Measurements from ENCODE around the gene STX4. TPM values are rescaled to one million over a fixed set of nuclear protein-coding genes. Genes with fewer than 3 reads are reported as not detected.

STX4 gene, protein sequence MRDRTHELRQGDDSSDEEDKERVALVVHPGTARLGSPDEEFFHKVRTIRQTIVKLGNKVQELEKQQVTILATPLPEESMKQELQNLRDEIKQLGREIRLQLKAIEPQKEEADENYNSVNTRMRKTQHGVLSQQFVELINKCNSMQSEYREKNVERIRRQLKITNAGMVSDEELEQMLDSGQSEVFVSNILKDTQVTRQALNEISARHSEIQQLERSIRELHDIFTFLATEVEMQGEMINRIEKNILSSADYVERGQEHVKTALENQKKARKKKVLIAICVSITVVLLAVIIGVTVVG
- polyA plus RNA-seq (2012; ENCODE audit: insufficient read depth, insufficient read length, low read depth) = 44.9 TPM

DNA sequence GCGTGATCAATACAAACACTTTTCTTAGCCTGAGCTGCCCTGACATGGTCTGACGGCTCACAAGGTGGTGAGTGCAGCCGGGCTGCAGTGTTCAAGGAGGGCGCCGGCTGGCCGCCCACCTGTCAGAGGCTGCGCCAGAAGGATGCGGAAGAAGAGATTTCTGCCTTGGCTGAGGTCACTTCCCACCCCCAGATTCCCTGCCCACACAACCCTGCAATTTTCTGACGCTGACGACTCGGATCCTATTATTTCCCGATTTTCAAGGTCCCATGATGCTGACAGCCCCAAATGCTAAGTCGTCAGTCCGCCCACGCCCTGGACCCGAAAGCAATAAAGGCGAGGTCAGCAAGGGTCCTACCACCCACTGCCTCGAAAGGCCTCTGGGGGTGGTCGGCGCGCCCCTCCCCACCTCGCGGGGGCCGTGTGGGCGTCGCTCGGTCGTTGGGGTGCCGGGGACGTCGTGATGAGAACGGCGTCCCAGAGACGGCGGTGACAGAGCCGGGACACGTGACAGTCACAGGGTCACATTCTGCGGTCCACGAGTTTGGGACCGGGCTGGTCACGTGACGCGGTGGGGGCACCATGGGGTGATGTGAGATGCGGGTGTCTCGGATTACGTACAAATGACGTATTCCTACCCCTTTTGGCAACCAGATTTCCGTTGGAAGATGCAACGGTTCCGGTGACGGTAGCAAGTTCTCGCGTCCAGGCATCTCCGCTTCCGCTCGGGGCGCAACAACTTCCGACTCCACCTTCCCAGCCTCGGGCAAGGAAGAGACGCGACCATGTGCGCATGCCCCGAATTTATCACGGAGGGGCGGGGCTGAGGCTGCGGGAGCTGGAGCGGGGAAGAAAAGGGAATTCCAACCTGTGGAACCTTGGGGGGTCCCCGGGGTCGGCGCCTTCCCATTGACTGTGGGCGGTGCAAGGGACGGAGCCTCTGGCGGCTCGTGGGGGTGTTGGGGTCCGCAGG lies at the start of gene STX4:
Gene STX4 (plus strand): TSS at position 823 of the 973 bp plus-strand sequence. CDS start 248 bp downstream, outside the sequence.
- TF ChIP-seq, protein P1, sequence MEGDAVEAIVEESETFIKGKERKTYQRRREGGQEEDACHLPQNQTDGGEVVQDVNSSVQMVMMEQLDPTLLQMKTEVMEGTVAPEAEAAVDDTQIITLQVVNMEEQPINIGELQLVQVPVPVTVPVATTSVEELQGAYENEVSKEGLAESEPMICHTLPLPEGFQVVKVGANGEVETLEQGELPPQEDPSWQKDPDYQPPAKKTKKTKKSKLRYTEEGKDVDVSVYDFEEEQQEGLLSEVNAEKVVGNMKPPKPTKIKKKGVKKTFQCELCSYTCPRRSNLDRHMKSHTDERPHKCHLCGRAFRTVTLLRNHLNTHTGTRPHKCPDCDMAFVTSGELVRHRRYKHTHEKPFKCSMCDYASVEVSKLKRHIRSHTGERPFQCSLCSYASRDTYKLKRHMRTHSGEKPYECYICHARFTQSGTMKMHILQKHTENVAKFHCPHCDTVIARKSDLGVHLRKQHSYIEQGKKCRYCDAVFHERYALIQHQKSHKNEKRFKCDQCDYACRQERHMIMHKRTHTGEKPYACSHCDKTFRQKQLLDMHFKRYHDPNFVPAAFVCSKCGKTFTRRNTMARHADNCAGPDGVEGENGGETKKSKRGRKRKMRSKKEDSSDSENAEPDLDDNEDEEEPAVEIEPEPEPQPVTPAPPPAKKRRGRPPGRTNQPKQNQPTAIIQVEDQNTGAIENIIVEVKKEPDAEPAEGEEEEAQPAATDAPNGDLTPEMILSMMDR (IDR thresholded peaks at IDR 0.05; ENCODE audit: low read depth, low read length) = no peak
- H3K4me3 ChIP-seq (ENCODE audit: low read depth, low read length) = peak within 1 kb of the TSS; percentile 97
- H3K9me3 ChIP-seq = no peaks in the 10 kb centered on the region
- DNase-seq = peak; percentile 96
- no peaks in the 10 kb centered on the region for H3K27me3 ChIP-seq
- H3K4me1 ChIP-seq = no peaks in the 10 kb centered on the region
- H3K36me3 ChIP-seq = no peaks in the 10 kb centered on the region

DNA sequence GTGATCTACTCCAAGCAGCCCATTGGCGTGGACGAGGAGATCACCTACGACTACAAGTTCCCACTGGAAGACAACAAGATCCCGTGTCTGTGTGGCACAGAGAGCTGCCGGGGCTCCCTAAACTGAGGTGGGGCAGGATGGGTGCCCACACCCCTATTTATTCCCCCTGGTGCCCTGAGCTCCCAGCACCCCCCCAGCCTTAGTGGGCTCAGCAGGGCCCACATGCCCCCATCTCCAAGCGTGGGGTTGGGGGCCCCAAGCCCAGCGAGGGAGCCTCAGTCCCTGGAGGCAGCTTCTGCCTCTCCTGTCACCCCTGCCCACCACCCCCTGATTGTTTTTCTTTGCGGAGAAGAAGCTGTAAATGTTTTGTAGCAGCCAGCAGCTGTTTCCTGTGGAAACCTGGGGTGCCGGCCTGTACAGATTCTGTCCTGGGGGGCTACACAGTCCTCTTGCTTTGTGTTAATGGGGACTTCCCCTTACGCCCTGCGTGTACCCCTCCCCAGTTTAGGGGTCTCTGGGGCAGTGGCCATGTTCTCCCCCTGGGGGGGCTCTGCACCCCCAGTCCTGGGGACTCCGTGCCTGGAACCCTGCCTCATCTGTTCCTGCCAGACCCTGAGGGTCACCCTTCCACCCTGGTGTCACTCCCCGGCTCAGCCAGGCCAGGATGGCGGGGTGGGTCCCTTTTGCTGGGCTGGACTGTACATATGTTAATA lies 49.3 kb upstream of the STX4 start:
- no peak overlapping the region for H3K4me3 ChIP-seq (ENCODE audit: low read depth, low read length)
- no peaks in the 10 kb centered on the region for H3K27me3 ChIP-seq
- peaks cover 35% of the 10 kb centered on the region for H3K36me3 ChIP-seq
- H3K9me3 ChIP-seq = no peaks in the 10 kb centered on the region
- no peak for DNase-seq
- H3K4me1 ChIP-seq = no peaks in the 10 kb centered on the region
- TF ChIP-seq, protein P1 (IDR thresholded peaks at IDR 0.05; ENCODE audit: low read depth, low read length) = no peak

DNA sequence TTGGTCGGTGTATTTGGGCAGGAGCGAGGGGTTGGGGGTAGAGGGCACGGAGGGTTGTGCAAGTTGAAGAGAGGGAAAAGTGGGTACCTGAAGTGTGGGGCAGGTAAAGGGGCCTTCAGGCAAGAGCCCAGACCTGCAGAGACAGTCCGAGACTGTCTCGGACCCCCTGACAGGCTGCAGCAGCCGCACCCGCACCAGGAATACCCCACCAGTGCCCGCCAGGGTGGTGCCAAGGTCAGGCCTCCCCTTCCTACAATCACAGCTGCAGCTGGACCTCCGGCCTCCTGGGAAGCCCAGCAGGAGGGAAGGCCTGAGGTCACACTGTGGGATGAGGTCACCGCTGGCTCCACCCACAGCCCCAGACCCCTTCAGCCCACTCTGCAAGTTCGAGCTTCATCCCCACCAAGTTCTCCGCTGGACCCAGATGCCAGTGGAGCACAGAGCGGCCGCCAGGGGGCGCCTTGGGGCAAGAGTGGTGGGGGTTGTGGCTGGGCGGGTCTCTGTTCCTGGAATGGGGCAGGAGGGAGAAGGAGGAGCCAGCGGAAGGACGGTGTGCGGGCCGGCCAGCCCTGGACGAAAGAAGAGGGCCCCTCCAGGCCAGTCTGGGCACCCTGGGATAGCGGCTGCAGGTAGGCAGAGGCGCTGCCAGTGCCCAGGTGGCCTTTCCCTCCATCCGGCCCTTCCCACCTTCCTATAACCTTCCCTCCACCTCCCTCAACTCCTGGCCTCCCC lies 48.5 kb upstream of the STX4 start, which contains the start of gene HSD3B7:
Gene HSD3B7 (plus strand): TSS at position 539 of the 732 bp plus-strand sequence. CDS start 452 bp downstream, outside the sequence.
- peaks cover 29% of the 10 kb centered on the region for H3K36me3 ChIP-seq
- H3K4me3 ChIP-seq (ENCODE audit: low read depth, low read length) = no peak within 1 kb of the TSS
- TF ChIP-seq, protein P1 (IDR thresholded peaks at IDR 0.05; ENCODE audit: low read depth, low read length) = peak; percentile 92
- DNase-seq = peak; percentile 93
- H3K27me3 ChIP-seq = no peaks in the 10 kb centered on the region
- no peaks in the 10 kb centered on the region for H3K4me1 ChIP-seq
- H3K9me3 ChIP-seq = no peaks in the 10 kb centered on the region

DNA sequence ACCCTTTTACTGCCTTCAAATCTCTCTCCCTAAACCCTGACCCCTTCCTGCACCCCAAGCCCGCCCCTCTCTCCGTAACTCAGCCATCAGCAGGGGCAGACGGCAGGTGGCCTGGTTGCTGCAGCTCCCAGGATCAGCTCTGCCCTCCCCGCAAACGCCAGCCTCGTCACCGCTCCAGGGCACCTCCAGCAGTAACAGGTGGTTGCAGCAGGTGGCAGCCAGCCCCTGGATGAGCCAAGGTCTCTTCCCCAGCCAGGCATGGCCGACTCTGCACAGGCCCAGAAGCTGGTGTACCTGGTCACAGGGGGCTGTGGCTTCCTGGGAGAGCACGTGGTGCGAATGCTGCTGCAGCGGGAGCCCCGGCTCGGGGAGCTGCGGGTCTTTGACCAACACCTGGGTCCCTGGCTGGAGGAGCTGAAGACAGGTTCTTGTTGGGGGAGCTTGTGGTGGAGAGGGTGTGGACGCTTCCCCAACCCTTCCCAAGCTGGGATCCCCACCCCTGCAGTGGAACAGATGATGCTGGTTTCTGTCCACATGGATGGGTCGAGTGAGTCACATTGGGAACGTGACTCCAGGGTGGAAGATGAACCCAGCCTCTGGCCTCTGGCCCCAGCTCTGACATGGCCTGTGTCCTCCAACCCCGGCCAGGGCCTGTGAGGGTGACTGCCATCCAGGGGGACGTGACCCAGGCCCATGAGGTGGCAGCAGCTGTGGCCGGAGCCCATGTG lies 47.8 kb upstream of the STX4 start:
- Histone ChIP-seq H3K9me3 (no peaks in the 10 kb centered on the region), H3K36me3 (peaks cover 23% of the 10 kb centered on the region), H3K4me3 (ENCODE audit: low read depth, low read length) (no peak overlapping the region), H3K27me3 (no peaks in the 10 kb centered on the region), H3K4me1 (no peaks in the 10 kb centered on the region)
- no peak for DNase-seq
- TF ChIP-seq, protein P1 (IDR thresholded peaks at IDR 0.05; ENCODE audit: low read depth, low read length) = no peak
